D721Med (cell line): ENCODE measurements around the gene TPD52L2.
"Not testable (repeated sequence)": the region's sequence is repeated elsewhere in the genome, so short reads cannot be mapped to it uniquely, and the experiment has no call there.

Experiments used
- DNase-seq: peaks from one replicate; pipeline ENCODE4 v3.0.0; 2011; ENCODE audit warnings: low spot score; ENCODE audit not compliant: insufficient read length
- FAIRE-seq: peaks from 2 replicates; lab custom pipeline; 2011; peaks lifted over from hg19 to GRCh38; lab: Jason Lieb, UNC
- TF ChIP-seq, protein P1 (sequence below): IDR thresholded peaks from 2 replicates; pipeline ENCODE4 v1.5.1; 2012; ENCODE audit warnings: mild to moderate bottlenecking, control low read depth; ENCODE audit not compliant: insufficient read depth; ENCODE audit errors: missing control alignments

TPD52L2 gene

GRCh38 chr20:63844511-63844991 lies 20.5 kb upstream of the TPD52L2 start:
- DNase-seq, result no peak
- no peak for FAIRE-seq
- TF ChIP-seq, protein P1, sequence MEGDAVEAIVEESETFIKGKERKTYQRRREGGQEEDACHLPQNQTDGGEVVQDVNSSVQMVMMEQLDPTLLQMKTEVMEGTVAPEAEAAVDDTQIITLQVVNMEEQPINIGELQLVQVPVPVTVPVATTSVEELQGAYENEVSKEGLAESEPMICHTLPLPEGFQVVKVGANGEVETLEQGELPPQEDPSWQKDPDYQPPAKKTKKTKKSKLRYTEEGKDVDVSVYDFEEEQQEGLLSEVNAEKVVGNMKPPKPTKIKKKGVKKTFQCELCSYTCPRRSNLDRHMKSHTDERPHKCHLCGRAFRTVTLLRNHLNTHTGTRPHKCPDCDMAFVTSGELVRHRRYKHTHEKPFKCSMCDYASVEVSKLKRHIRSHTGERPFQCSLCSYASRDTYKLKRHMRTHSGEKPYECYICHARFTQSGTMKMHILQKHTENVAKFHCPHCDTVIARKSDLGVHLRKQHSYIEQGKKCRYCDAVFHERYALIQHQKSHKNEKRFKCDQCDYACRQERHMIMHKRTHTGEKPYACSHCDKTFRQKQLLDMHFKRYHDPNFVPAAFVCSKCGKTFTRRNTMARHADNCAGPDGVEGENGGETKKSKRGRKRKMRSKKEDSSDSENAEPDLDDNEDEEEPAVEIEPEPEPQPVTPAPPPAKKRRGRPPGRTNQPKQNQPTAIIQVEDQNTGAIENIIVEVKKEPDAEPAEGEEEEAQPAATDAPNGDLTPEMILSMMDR, result no peak

- TF ChIP-seq, protein P1, result no peak
- DNase-seq (no peak), FAIRE-seq (no peak)
These were observed 18.8 kb upstream of the TPD52L2 start for GRCh38 chr20:63846128-63846771.

GRCh38 chr20:63846888-63847236 lies 18.2 kb upstream of the TPD52L2 start:
- no peak for DNase-seq
- FAIRE-seq, result no peak
- TF ChIP-seq, protein P1, result no peak

DNA sequence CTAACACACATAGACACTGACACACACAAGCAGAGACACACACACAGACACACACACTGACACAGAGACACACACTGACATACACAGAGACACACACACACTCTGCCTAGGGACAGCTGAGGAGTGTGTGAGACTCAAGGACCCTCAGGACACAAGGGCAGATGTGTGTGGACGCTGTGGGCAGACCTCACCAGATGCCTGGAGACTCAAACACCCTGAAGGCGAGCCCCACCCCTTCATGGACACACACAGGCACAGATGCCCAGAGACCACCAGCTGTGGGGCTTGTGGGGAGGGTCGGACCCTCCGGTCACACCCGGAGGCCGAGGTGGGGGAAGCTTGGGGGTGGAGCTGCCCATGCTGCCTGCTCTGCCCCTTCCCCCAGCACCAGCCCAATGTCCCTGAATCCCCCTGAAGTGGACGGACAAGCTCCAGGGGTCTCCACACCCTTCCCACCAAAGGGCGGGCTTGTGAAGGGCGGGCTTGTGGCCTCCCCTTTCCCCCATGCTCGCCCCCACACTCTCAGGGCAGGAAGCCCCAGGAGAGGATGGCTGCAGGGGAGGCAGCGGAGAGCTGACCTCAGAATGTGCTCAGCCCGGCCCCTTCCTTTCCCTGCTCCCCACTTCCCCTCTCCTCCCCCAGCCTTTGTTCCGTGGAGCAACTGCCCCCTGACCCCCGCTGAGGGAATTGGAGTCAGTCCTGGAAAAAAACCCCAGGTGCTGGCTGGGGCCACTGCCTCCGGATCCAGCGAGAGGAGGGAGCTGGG lies 17.6 kb upstream of the TPD52L2 start:
- DNase-seq, result no peak
- TF ChIP-seq, protein P1, result no peak
- no peak for FAIRE-seq

GRCh38 chr20:63848003-63848911 lies 16.8 kb upstream of the TPD52L2 start:
- no peak for DNase-seq
- FAIRE-seq, result no peak
- TF ChIP-seq, protein P1, result no peak

GRCh38 chr20:63850689-63851547 lies 14.2 kb upstream of the TPD52L2 start:
- TF ChIP-seq, protein P1, result no peak
- DNase-seq (no peak), FAIRE-seq (no peak)

- FAIRE-seq, result not testable (repeated sequence)
These were observed 13.5 kb upstream of the TPD52L2 start for GRCh38 chr20:63851548-63851943.

DNA sequence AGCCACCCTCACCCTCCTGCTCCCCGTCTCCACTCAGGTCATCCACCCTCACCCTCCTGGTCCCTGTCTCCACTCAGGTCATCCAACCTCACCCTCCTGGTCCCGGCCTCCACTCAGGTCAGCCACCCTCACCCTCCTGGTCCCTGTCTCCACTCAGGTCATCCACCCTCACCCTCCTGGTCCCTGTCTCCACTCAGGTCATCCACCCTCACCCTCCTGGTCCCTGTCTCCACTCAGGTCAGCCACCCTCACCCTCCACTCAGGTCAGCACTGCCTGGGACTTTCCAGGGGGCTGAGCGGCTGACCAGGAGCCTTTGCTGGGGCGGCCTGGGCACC lies 11.4 kb upstream of the TPD52L2 start:
- DNase-seq, FAIRE-seq: not testable (repeated sequence)

More at GRCh38 chr20:63851548-63851943, 13.5 kb upstream of the TPD52L2 start:
- not testable (repeated sequence) for DNase-seq
